ENCODE data around the gene TCF20. TPM values are rescaled to one million over a fixed set of nuclear protein-coding genes. Genes with fewer than 3 reads are reported as not detected.
A peak's percentile ranks its signal among the peaks of the same experiment; 100 is the strongest.

The TCF20 gene
- polyA plus RNA-seq, 3 donors from 2014 or later = 0.12 to 2.4 (median 1.4) TPM

GRCh38 chr22:42294034-42294985 is 23.9 kb upstream of the TCF20 start:
- Mint-ChIP-seq H3K4me1 (peaks cover 0 to 6% of the 10 kb centered on the region in 2 donors), H3K36me3 (no peaks in the 10 kb centered on the region), H3K27me3 (ENCODE audit: low read depth in 3 of 3) (peaks cover 0 to 4% (median 1%) of the 10 kb centered on the region in 3 donors), H3K9me3 (no peaks in the 10 kb centered on the region), H3K27ac (no peak overlapping the region), H3K4me3 (no peak overlapping the region)
- no peak for DNase-seq

GRCh38 chr22:42292732-42293520 is 22.5 kb upstream of the TCF20 start:
- Mint-ChIP-seq H3K27ac (no peak overlapping the region), H3K27me3 (ENCODE audit: low read depth in 3 of 3) (peaks cover 0 to 1% (median 0%) of the 10 kb centered on the region in 3 donors), H3K9me3 (no peaks in the 10 kb centered on the region), H3K4me3 (no peak overlapping the region), H3K36me3 (no peaks in the 10 kb centered on the region), H3K4me1 (peaks cover 0 to 2% of the 10 kb centered on the region in 2 donors)
- DNase-seq = no peak

- DNase-seq = no peak
- H3K27ac Mint-ChIP-seq = no peak overlapping the region
- H3K4me3 Mint-ChIP-seq = no peak overlapping the region
- peaks cover 0 to 2% (median 2%) of the 10 kb centered on the region in 3 donors for H3K27me3 Mint-ChIP-seq (ENCODE audit: low read depth in 3 of 3)
- H3K4me1 Mint-ChIP-seq = peaks cover 4% of the 10 kb centered on the region in 2 donors
- H3K36me3 Mint-ChIP-seq = no peaks in the 10 kb centered on the region
- no peaks in the 10 kb centered on the region for H3K9me3 Mint-ChIP-seq
Measured at GRCh38 chr22:42291287-42291686, 20.8 kb upstream of the TCF20 start.

- Mint-ChIP-seq H3K36me3 (no peaks in the 10 kb centered on the region), H3K27me3 (ENCODE audit: low read depth in 3 of 3) (peaks cover 0 to 4% (median 2%) of the 10 kb centered on the region in 3 donors), H3K4me3 (no peak overlapping the region), H3K27ac (no peak overlapping the region), H3K9me3 (no peaks in the 10 kb centered on the region), H3K4me1 (peaks cover 12 to 13% of the 10 kb centered on the region in 2 donors)
- DNase-seq = no peak
Measured at GRCh38 chr22:42289671-42290541, 19.5 kb upstream of the TCF20 start.

GRCh38 chr22:42288791-42289190 is 18.3 kb upstream of the TCF20 start:
- H3K27me3 Mint-ChIP-seq (ENCODE audit: low read depth in 3 of 3) = peaks cover 0 to 4% (median 2%) of the 10 kb centered on the region in 3 donors

GRCh38 chr22:42287174-42287890 is 16.9 kb upstream of the TCF20 start:
- H3K27ac Mint-ChIP-seq = no peak overlapping the region
- H3K4me3 Mint-ChIP-seq = no peak overlapping the region

More at GRCh38 chr22:42288791-42289190, 18.3 kb upstream of the TCF20 start:
- H3K4me1 Mint-ChIP-seq = peaks cover 13 to 17% of the 10 kb centered on the region in 2 donors
- no peaks in the 10 kb centered on the region for H3K9me3 Mint-ChIP-seq
- H3K4me3 Mint-ChIP-seq = no peak overlapping the region
- DNase-seq = no peak
- no peaks in the 10 kb centered on the region for H3K36me3 Mint-ChIP-seq
- peak overlapping the region in 1 of 6 donors; percentile 46 for H3K27ac Mint-ChIP-seq

GRCh38 chr22:42286205-42286604 is 15.8 kb upstream of the TCF20 start:
- peaks cover 5 to 9% (median 7%) of the 10 kb centered on the region in 3 donors for H3K27me3 Mint-ChIP-seq (ENCODE audit: low read depth in 3 of 3)
- H3K4me3 Mint-ChIP-seq = peak overlapping the region in 1 of 5 donors; percentile 29
- peaks cover 13 to 20% of the 10 kb centered on the region in 2 donors for H3K4me1 Mint-ChIP-seq
- H3K36me3 Mint-ChIP-seq = no peaks in the 10 kb centered on the region
- peak overlapping the region in 2 of 6 donors; percentile 9 to 32 for H3K27ac Mint-ChIP-seq
- no peaks in the 10 kb centered on the region for H3K9me3 Mint-ChIP-seq
- peak in 2 of 3 donors; percentile 11 to 20 for DNase-seq

More at GRCh38 chr22:42287174-42287890, 16.9 kb upstream of the TCF20 start:
- Mint-ChIP-seq H3K36me3 (no peaks in the 10 kb centered on the region), H3K27me3 (ENCODE audit: low read depth in 3 of 3) (peaks cover 2 to 7% (median 4%) of the 10 kb centered on the region in 3 donors), H3K4me1 (peaks cover 13 to 20% of the 10 kb centered on the region in 2 donors), H3K9me3 (no peaks in the 10 kb centered on the region)
- DNase-seq = no peak

- H3K9me3 Mint-ChIP-seq = no peaks in the 10 kb centered on the region
- DNase-seq = no peak
- peaks cover 13 to 20% of the 10 kb centered on the region in 2 donors for H3K4me1 Mint-ChIP-seq
Measured at GRCh38 chr22:42285604-42286003, 15.2 kb upstream of the TCF20 start.

GRCh38 chr22:42284643-42285181 is 14.3 kb upstream of the TCF20 start:
- no peak overlapping the region for H3K27ac Mint-ChIP-seq
- peaks cover 13 to 20% of the 10 kb centered on the region in 2 donors for H3K4me1 Mint-ChIP-seq
- H3K27me3 Mint-ChIP-seq (ENCODE audit: low read depth in 3 of 3) = peaks cover 6 to 12% (median 7%) of the 10 kb centered on the region in 3 donors
- H3K36me3 Mint-ChIP-seq = no peaks in the 10 kb centered on the region
- no peak overlapping the region for H3K4me3 Mint-ChIP-seq
- no peaks in the 10 kb centered on the region for H3K9me3 Mint-ChIP-seq
- DNase-seq = no peak

More at GRCh38 chr22:42285604-42286003, 15.2 kb upstream of the TCF20 start:
- no peaks in the 10 kb centered on the region for H3K36me3 Mint-ChIP-seq
- no peak overlapping the region for H3K27ac Mint-ChIP-seq
- peaks cover 6 to 9% (median 7%) of the 10 kb centered on the region in 3 donors for H3K27me3 Mint-ChIP-seq (ENCODE audit: low read depth in 3 of 3)
- peak overlapping the region in 3 of 5 donors; percentile 29 to 36 (median 35) for H3K4me3 Mint-ChIP-seq

GRCh38 chr22:42284202-42284591 is 13.7 kb upstream of the TCF20 start:
- Mint-ChIP-seq H3K4me1 (peaks cover 13 to 20% of the 10 kb centered on the region in 2 donors), H3K27ac (no peak overlapping the region), H3K36me3 (no peaks in the 10 kb centered on the region)

GRCh38 chr22:42283278-42284201 is 13.1 kb upstream of the TCF20 start:
- Mint-ChIP-seq H3K4me3 (peak overlapping the region; percentile 18 to 71 (median 67)), H3K4me1 (peaks cover 13 to 20% of the 10 kb centered on the region in 2 donors), H3K36me3 (no peaks in the 10 kb centered on the region), H3K27me3 (ENCODE audit: low read depth in 3 of 3) (peaks cover 6 to 12% (median 7%) of the 10 kb centered on the region in 3 donors), H3K27ac (peak overlapping the region in 1 of 6 donors; percentile 50), H3K9me3 (no peaks in the 10 kb centered on the region)
- peak in 2 of 3 donors; percentile 21 to 30 for DNase-seq

More at GRCh38 chr22:42284202-42284591, 13.7 kb upstream of the TCF20 start:
- peak overlapping the region; percentile 18 to 71 (median 67) for H3K4me3 Mint-ChIP-seq
- H3K27me3 Mint-ChIP-seq (ENCODE audit: low read depth in 3 of 3) = peaks cover 6 to 12% (median 7%) of the 10 kb centered on the region in 3 donors
- H3K9me3 Mint-ChIP-seq = no peaks in the 10 kb centered on the region
- DNase-seq = no peak
